Activated T-cell treated with anti-CD3 and anti-CD28 coated beads for 48 hours (primary cell): ENCODE data around the gene ROCK1.

Experiments used
- DNase-seq: peaks from one replicate; pipeline ENCODE4 v3.0.0-alpha.2; 2020; ENCODE audit warnings: low read depth

Gene ROCK1

GRCh38 chr18:21105936-21106335 is 5.7 kb downstream of the ROCK1 start:
- DNase-seq = no peak

- DNase-seq = no peak
Measured at GRCh38 chr18:21101172-21101571, 10.4 kb downstream of the ROCK1 start.

- DNase-seq = no peak
Measured at GRCh38 chr18:21100678-21101077, 10.9 kb downstream of the ROCK1 start.

- no peak for DNase-seq
Measured at GRCh38 chr18:21100146-21100545, 11.5 kb downstream of the ROCK1 start.

GRCh38 chr18:21099442-21099841 is 12.2 kb downstream of the ROCK1 start:
- DNase-seq = no peak

- no peak for DNase-seq
Measured at GRCh38 chr18:21096760-21097159, 14.9 kb downstream of the ROCK1 start.

- DNase-seq = no peak
Measured at GRCh38 chr18:21093133-21093532, 18.5 kb downstream of the ROCK1 start.

GRCh38 chr18:21090680-21091079 is 20.9 kb downstream of the ROCK1 start:
- no peak for DNase-seq

GRCh38 chr18:21085579-21086166 is 25.9 kb downstream of the ROCK1 start:
- no peak for DNase-seq

- no peak for DNase-seq
Measured at GRCh38 chr18:21084511-21085078, 27.0 kb downstream of the ROCK1 start.

GRCh38 chr18:21083017-21083416 is 28.6 kb downstream of the ROCK1 start:
- no peak for DNase-seq

- no peak for DNase-seq
Measured at GRCh38 chr18:21081426-21081825, 30.2 kb downstream of the ROCK1 start.

- no peak for DNase-seq
Measured at GRCh38 chr18:21080576-21080975, 31.0 kb downstream of the ROCK1 start.

GRCh38 chr18:21074336-21075323 is 37.0 kb downstream of the ROCK1 start:
- no peak for DNase-seq

- no peak for DNase-seq
Measured at GRCh38 chr18:21073180-21073579, 38.4 kb downstream of the ROCK1 start.

- DNase-seq = no peak
Measured at GRCh38 chr18:21071071-21071470, 40.5 kb downstream of the ROCK1 start.

- no peak for DNase-seq
Measured at GRCh38 chr18:21069468-21069867, 42.1 kb downstream of the ROCK1 start.

- DNase-seq = no peak
Measured at GRCh38 chr18:21064347-21064746, 47.3 kb downstream of the ROCK1 start.

GRCh38 chr18:21063011-21063410 is 48.6 kb downstream of the ROCK1 start:
- DNase-seq = no peak

- no peak for DNase-seq
Measured at GRCh38 chr18:21057112-21057511, 54.5 kb downstream of the ROCK1 start.

GRCh38 chr18:21056545-21056944 is 55.1 kb downstream of the ROCK1 start:
- DNase-seq = no peak

- DNase-seq = no peak
Measured at GRCh38 chr18:21054252-21054821, 57.3 kb downstream of the ROCK1 start.

GRCh38 chr18:21053127-21053526 is 58.5 kb downstream of the ROCK1 start:
- DNase-seq = no peak
